Measurements from ENCODE around the gene NRG2. TPM values are rescaled to one million over a fixed set of nuclear protein-coding genes. Genes with fewer than 3 reads are reported as not detected.

Gene NRG2
- total RNA-seq, 1 experiment from 2014 or later: not detected

DNA sequence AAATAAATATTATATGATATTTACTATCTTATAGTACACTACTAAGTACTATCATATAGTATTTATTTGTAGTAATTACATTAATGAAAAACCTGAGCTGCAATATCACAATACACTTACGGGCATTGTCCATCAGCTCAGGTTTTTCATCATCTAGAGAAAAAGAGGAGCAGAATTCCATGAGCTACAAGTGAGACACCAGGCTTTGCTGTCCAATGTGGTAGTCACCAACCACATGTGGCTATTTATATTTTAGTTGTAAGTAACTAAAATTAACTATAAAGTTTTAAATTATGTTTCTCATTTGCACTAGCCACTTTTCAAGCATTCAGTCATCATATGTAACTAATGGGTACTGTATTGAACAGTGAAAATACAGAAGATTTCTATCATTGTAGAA is 13.8 kb upstream of the NRG2 start:
- no TSS peak for BruUV-seq (replicated peaks)
- no peak for DNase-seq (ENCODE audit: low spot score)
- no peak overlapping the region for H3K4me3 ChIP-seq (ENCODE audit: low read depth, low read length, poor library complexity, severe bottlenecking)
- intact Hi-C loops (cut with micrococcal nuclease; ENCODE audit: unreplicated experiment): no loop called here
- no peaks in the 10 kb centered on the region for H3K9me3 ChIP-seq (ENCODE audit: low read depth, low read length, poor library complexity, severe bottlenecking)
- no peak overlapping the region for H3K27ac ChIP-seq (ENCODE audit: low read depth, low read length, poor library complexity, severe bottlenecking)
- H3K4me1 ChIP-seq (ENCODE audit: insufficient read depth, low read length, poor library complexity, severe bottlenecking): no peaks in the 10 kb centered on the region
- peaks cover 58% of the 10 kb centered on the region for H3K27me3 ChIP-seq (replicated peaks; ENCODE audit: insufficient read depth, low read depth, low read length, poor library complexity)
- TF ChIP-seq EZH2 (IDR thresholded peaks at IDR 0.05; ENCODE audit: borderline replicate concordance, low read depth, low read length, poor library complexity, severe bottlenecking): no peak
- TF ChIP-seq, protein P1, sequence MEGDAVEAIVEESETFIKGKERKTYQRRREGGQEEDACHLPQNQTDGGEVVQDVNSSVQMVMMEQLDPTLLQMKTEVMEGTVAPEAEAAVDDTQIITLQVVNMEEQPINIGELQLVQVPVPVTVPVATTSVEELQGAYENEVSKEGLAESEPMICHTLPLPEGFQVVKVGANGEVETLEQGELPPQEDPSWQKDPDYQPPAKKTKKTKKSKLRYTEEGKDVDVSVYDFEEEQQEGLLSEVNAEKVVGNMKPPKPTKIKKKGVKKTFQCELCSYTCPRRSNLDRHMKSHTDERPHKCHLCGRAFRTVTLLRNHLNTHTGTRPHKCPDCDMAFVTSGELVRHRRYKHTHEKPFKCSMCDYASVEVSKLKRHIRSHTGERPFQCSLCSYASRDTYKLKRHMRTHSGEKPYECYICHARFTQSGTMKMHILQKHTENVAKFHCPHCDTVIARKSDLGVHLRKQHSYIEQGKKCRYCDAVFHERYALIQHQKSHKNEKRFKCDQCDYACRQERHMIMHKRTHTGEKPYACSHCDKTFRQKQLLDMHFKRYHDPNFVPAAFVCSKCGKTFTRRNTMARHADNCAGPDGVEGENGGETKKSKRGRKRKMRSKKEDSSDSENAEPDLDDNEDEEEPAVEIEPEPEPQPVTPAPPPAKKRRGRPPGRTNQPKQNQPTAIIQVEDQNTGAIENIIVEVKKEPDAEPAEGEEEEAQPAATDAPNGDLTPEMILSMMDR (conservative IDR thresholded peaks at IDR 0.05; ENCODE audit: low read depth, low read length): no peak
- POLR2A ChIA-PET (ENCODE audit: low non-redundant PET): no interaction called here
- H3K36me3 ChIP-seq (ENCODE audit: insufficient read depth, low read length, poor library complexity, severe bottlenecking): no peaks in the 10 kb centered on the region
- CTCF ChIA-PET: interaction anchor here (0.6 kb wide), 1 partner anchor 384 kb away, joined by 4 read pairs; no protein-coding TSS in a partner anchor

DNA sequence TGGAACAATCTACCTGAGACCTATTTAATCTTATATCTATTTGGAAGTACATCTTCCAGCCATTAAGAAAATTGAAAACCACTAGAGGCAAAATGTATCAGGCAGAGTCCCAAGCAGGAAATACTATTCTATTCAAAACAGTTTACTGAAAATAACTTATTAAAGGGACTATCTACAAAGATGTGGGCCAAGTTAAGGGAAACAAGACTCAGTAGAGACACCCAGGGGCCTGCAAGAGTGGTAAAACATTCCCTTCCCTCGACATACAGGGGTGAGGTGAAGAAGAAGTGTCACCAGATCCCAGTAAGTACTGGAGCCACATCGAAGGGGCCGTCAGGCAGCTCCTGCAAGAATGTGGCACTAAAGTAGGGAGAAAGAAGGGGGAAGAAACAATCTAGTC is 12.1 kb upstream of the NRG2 start:
- no TSS peak for BruUV-seq (replicated peaks)
- no peak for DNase-seq (ENCODE audit: low spot score)
- ChIA-PET POLR2A (ENCODE audit: low non-redundant PET) (no interaction called here), CTCF (no interaction called here)
- TF ChIP-seq EZH2 (IDR thresholded peaks at IDR 0.05; ENCODE audit: borderline replicate concordance, low read depth, low read length, poor library complexity, severe bottlenecking): no peak
- TF ChIP-seq, protein P1 (conservative IDR thresholded peaks at IDR 0.05; ENCODE audit: low read depth, low read length): no peak
- Histone ChIP-seq H3K36me3 (ENCODE audit: insufficient read depth, low read length, poor library complexity, severe bottlenecking) (no peaks in the 10 kb centered on the region), H3K4me1 (ENCODE audit: insufficient read depth, low read length, poor library complexity, severe bottlenecking) (no peaks in the 10 kb centered on the region), H3K9me3 (ENCODE audit: low read depth, low read length, poor library complexity, severe bottlenecking) (no peaks in the 10 kb centered on the region), H3K4me3 (ENCODE audit: low read depth, low read length, poor library complexity, severe bottlenecking) (no peak overlapping the region), H3K27ac (ENCODE audit: low read depth, low read length, poor library complexity, severe bottlenecking) (no peak overlapping the region), H3K27me3 (replicated peaks; ENCODE audit: insufficient read depth, low read depth, low read length, poor library complexity) (peaks cover 47% of the 10 kb centered on the region)
- intact Hi-C loops (cut with micrococcal nuclease; ENCODE audit: unreplicated experiment): no loop called here

DNA sequence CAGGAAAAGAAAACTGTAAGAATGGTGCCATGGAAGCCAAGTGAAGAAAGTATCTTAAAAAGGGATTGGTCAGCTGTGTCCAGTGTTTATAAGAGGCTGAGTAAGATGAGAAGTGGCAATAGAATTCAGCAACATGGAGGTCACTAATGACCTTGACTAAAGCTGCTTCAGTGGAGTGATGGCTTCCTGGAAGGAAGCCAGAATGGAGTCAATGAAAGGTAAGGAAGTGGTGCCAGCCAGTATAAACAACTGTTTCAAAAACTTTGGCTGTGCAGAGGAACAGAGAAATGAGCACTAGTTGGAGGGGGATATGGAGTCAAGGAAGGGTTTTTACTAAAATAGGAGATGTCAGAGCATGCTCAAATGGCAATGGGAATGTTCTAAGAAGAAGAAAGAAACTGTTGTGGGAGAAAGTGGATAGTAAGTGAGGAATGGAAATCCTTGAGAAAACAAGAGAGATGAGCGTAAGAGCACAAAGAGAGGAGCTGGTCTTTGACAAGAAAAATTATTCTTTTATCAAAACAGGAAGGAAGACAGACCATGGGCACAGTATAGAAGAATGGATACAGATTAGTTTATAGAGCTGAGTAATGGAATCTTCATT is 11.1 kb upstream of the NRG2 start:
- peaks cover 40% of the 10 kb centered on the region for H3K27me3 ChIP-seq (replicated peaks; ENCODE audit: insufficient read depth, low read depth, low read length, poor library complexity)
- H3K9me3 ChIP-seq (ENCODE audit: low read depth, low read length, poor library complexity, severe bottlenecking): no peaks in the 10 kb centered on the region
- H3K4me3 ChIP-seq (ENCODE audit: low read depth, low read length, poor library complexity, severe bottlenecking): no peak overlapping the region
- BruUV-seq (replicated peaks): no TSS peak
- intact Hi-C loops (cut with micrococcal nuclease; ENCODE audit: unreplicated experiment): no loop called here
- no peaks in the 10 kb centered on the region for H3K36me3 ChIP-seq (ENCODE audit: insufficient read depth, low read length, poor library complexity, severe bottlenecking)
- no peaks in the 10 kb centered on the region for H3K4me1 ChIP-seq (ENCODE audit: insufficient read depth, low read length, poor library complexity, severe bottlenecking)
- no peak overlapping the region for H3K27ac ChIP-seq (ENCODE audit: low read depth, low read length, poor library complexity, severe bottlenecking)
- CTCF ChIA-PET: no interaction called here
- no peak for DNase-seq (ENCODE audit: low spot score)
- POLR2A ChIA-PET (ENCODE audit: low non-redundant PET): no interaction called here
- TF ChIP-seq, protein P1 (conservative IDR thresholded peaks at IDR 0.05; ENCODE audit: low read depth, low read length): no peak
- no peak for TF ChIP-seq EZH2 (IDR thresholded peaks at IDR 0.05; ENCODE audit: borderline replicate concordance, low read depth, low read length, poor library complexity, severe bottlenecking)
